Measurements from ENCODE around the gene SPOPL. TPM values are rescaled to one million over a fixed set of nuclear protein-coding genes. Genes with fewer than 3 reads are reported as not detected.

The SPOPL gene
- total RNA-seq, 3 donors from 2014 or later (not counting 1 experiment from before 2014, with no cell fraction given) = 32.2 to 35.9 (median 33.8) TPM

GRCh38 chr2:138468617-138469016 is 33.0 kb upstream of the SPOPL start:
- no peaks in the 10 kb centered on the region for H3K27me3 ChIP-seq (ENCODE audit: control insufficient read depth, insufficient read depth, low read length)
- H3K27ac ChIP-seq (ENCODE audit: low read length) = no peak overlapping the region
- peaks cover 0 to 2% of the 10 kb centered on the region in 2 donors for H3K9me3 Mint-ChIP-seq
- H3K27ac Mint-ChIP-seq = no peak overlapping the region
- no peak for TF ChIP-seq CTCF (IDR thresholded peaks at IDR 0.05)
- no peak overlapping the region for H3K4me3 ChIP-seq (ENCODE audit: low read length)
- H3K36me3 Mint-ChIP-seq = peaks cover 2% of the 10 kb centered on the region
- no peaks in the 10 kb centered on the region for H3K4me1 Mint-ChIP-seq
- 0% methylated on average over 1 of the region's 1 CpG for WGBS (ENCODE audit: insufficient coverage)
- no peaks in the 10 kb centered on the region for H3K4me1 ChIP-seq (ENCODE audit: control insufficient read depth, insufficient read depth, low read length)
- no peaks in the 10 kb centered on the region for H3K27me3 Mint-ChIP-seq (ENCODE audit: low read depth in 2 of 2)
- intact Hi-C loops (cut with micrococcal nuclease) = no loop called here
- ATAC-seq = no peak
- no peaks in the 10 kb centered on the region for H3K36me3 ChIP-seq (ENCODE audit: control insufficient read depth, insufficient read depth, low read length)
- H3K4me3 Mint-ChIP-seq = no peak overlapping the region
- no peaks in the 10 kb centered on the region for H3K9me3 ChIP-seq (ENCODE audit: control insufficient read depth, insufficient read depth, low read length)
- no peak for DNase-seq

GRCh38 chr2:138469411-138469810 is 32.2 kb upstream of the SPOPL start:
- no peak overlapping the region for H3K4me3 Mint-ChIP-seq
- no peak for DNase-seq
- H3K36me3 Mint-ChIP-seq = no peaks in the 10 kb centered on the region
- no peaks in the 10 kb centered on the region for H3K27me3 Mint-ChIP-seq (ENCODE audit: low read depth in 2 of 2)
- no peak overlapping the region for H3K27ac ChIP-seq (ENCODE audit: low read length)
- no peak for TF ChIP-seq CTCF (IDR thresholded peaks at IDR 0.05)
- H3K9me3 ChIP-seq (ENCODE audit: control insufficient read depth, insufficient read depth, low read length) = no peaks in the 10 kb centered on the region
- ATAC-seq = no peak
- no peak overlapping the region for H3K27ac Mint-ChIP-seq
- intact Hi-C loops (cut with micrococcal nuclease) = no loop called here
- H3K9me3 Mint-ChIP-seq = peaks cover 0 to 2% of the 10 kb centered on the region in 2 donors
- no peaks in the 10 kb centered on the region for H3K36me3 ChIP-seq (ENCODE audit: control insufficient read depth, insufficient read depth, low read length)
- no peaks in the 10 kb centered on the region for H3K4me1 ChIP-seq (ENCODE audit: control insufficient read depth, insufficient read depth, low read length)
- no peaks in the 10 kb centered on the region for H3K27me3 ChIP-seq (ENCODE audit: control insufficient read depth, insufficient read depth, low read length)
- WGBS (ENCODE audit: insufficient coverage) = 43% methylated on average over 1 of the region's 1 CpG
- H3K4me1 Mint-ChIP-seq = no peaks in the 10 kb centered on the region
- H3K4me3 ChIP-seq (ENCODE audit: low read length) = no peak overlapping the region

DNA sequence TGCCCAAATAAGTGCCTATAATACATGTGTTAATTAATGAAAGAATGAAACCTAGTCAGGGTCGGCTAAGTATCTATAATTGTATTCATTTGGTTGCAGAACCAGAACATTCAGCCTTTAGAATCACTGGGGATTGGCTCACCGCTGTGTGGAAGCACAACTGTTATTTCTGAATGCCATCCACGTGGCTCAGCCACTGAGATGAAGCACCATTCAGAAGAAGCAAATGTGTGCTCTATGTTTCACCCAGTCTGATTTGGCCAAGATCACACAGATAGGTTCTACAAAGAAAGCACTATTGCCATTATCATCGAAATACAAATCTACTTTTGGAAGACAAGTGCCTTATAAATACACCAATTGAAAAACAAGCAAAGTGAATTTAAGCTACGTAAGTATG is 30.6 kb upstream of the SPOPL start:
- Mint-ChIP-seq H3K4me3 (no peak overlapping the region), H3K36me3 (no peaks in the 10 kb centered on the region), H3K27ac (no peak overlapping the region), H3K4me1 (no peaks in the 10 kb centered on the region), H3K9me3 (no peaks in the 10 kb centered on the region), H3K27me3 (ENCODE audit: low read depth in 2 of 2) (no peaks in the 10 kb centered on the region)
- no peak for ATAC-seq
- DNase-seq = no peak
- intact Hi-C loops (cut with micrococcal nuclease) = no loop called here
- Histone ChIP-seq H3K4me1 (ENCODE audit: control insufficient read depth, insufficient read depth, low read length) (no peaks in the 10 kb centered on the region), H3K27me3 (ENCODE audit: control insufficient read depth, insufficient read depth, low read length) (no peaks in the 10 kb centered on the region), H3K9me3 (ENCODE audit: control insufficient read depth, insufficient read depth, low read length) (no peaks in the 10 kb centered on the region), H3K27ac (ENCODE audit: low read length) (no peak overlapping the region), H3K36me3 (ENCODE audit: control insufficient read depth, insufficient read depth, low read length) (no peaks in the 10 kb centered on the region), H3K4me3 (ENCODE audit: low read length) (no peak overlapping the region)
- no peak for TF ChIP-seq CTCF (IDR thresholded peaks at IDR 0.05)
- WGBS (ENCODE audit: insufficient coverage) = 92% methylated on average over 5 of the region's 5 CpGs

GRCh38 chr2:138474100-138474825 is 27.3 kb upstream of the SPOPL start:
- intact Hi-C loops (cut with micrococcal nuclease) = no loop called here
- H3K4me3 Mint-ChIP-seq = no peak overlapping the region
- no peaks in the 10 kb centered on the region for H3K27me3 Mint-ChIP-seq (ENCODE audit: low read depth in 2 of 2)
- H3K9me3 Mint-ChIP-seq = no peaks in the 10 kb centered on the region
- 46% methylated on average over 4 of the region's 4 CpGs for WGBS (ENCODE audit: insufficient coverage)
- Histone ChIP-seq H3K27ac (ENCODE audit: low read length) (no peak overlapping the region), H3K4me3 (ENCODE audit: low read length) (no peak overlapping the region), H3K27me3 (ENCODE audit: control insufficient read depth, insufficient read depth, low read length) (no peaks in the 10 kb centered on the region), H3K36me3 (ENCODE audit: control insufficient read depth, insufficient read depth, low read length) (no peaks in the 10 kb centered on the region), H3K9me3 (ENCODE audit: control insufficient read depth, insufficient read depth, low read length) (no peaks in the 10 kb centered on the region), H3K4me1 (ENCODE audit: control insufficient read depth, insufficient read depth, low read length) (no peaks in the 10 kb centered on the region)
- H3K4me1 Mint-ChIP-seq = no peaks in the 10 kb centered on the region
- TF ChIP-seq CTCF (IDR thresholded peaks at IDR 0.05) = no peak
- H3K36me3 Mint-ChIP-seq = no peaks in the 10 kb centered on the region
- no peak for ATAC-seq
- no peak for DNase-seq
- no peak overlapping the region for H3K27ac Mint-ChIP-seq
